Right lobe of liver (tissue), 6 donors: ENCODE data around the gene NKX2-3. TPM values are rescaled to one million over a fixed set of nuclear protein-coding genes. Genes with fewer than 3 reads are reported as not detected.

ENCODE experiments used
- ATAC-seq, 4 donors: fragments of 200-7000 bp; cut with Tn5 transposase; one replicate each; pipeline ENCODE4 v1.9.1; 2020; ENCODE audit warnings: mild to moderate bottlenecking in 4 of 4, moderate library complexity in 4 of 4
- DNase-seq, 3 donors: peaks; one replicate each; pipeline ENCODE4 v3.0.0-alpha.2; 2020
- H3K27ac ChIP-seq, 3 donors: fragments of 200-600 bp; one replicate each; pipeline ENCODE4 v1.8.0; 2022
- H3K27me3 ChIP-seq, 2 donors: fragments of 200-600 bp; one replicate each; pipeline ENCODE4 v1.8.0; 2022
- H3K36me3 ChIP-seq, 4 donors: fragments of 200-600 bp; sonication (generic) in 1 of 4; one replicate each; pipeline versions ENCODE4 v1.5.1 to v1.8.0; 2017 to 2022; ENCODE audit warnings: control low read depth in 1 of 4
- H3K4me1 ChIP-seq, 4 donors: fragments of 200-600 bp; sonication (generic) in 1 of 4; one replicate each; pipeline versions ENCODE4 v1.5.1 to v1.8.0; 2017 to 2022; ENCODE audit warnings: control low read depth in 1 of 4
- H3K4me3 ChIP-seq, 3 donors: fragments of 200-600 bp; one replicate each; pipeline ENCODE4 v1.8.0; 2022
- H3K9me3 ChIP-seq, 4 donors: fragments of 200-600 bp; sonication (generic) in 1 of 4; one replicate each; pipeline versions ENCODE4 v1.5.1 to v1.8.0; 2017 to 2022; ENCODE audit warnings: control low read depth in 1 of 4
- CTCF ChIP-seq, 4 donors: fragments of 200-600 bp in 3 of 4; fragments of 450-650 bp in 1 of 4; IDR thresholded peaks; one replicate each; pipeline versions ENCODE4 v1.5.1 to v1.8.0; 2016 to 2022; ENCODE audit warnings: antibody characterized with exemption in 4 of 4, mild to moderate bottlenecking in 2 of 4
- POLR2A ChIP-seq: fragments of 450-650 bp; IDR thresholded peaks from one replicate; pipeline ENCODE4 v1.6.1; 2017; ENCODE audit warnings: antibody characterized with exemption, mild to moderate bottlenecking
- WGBS: methylation state at CpG from one replicate; pipeline ENCODE4 v1.1.6; 2018; ENCODE audit warnings: low coverage, low lambda C conversion rate; ENCODE audit not compliant: insufficient coverage; ENCODE audit errors: missing lambda C conversion rate; 5-methylcytosine and 5-hydroxymethylcytosine counted together
- intact Hi-C, 2 donors: fragments of 100-400 bp; cut with DNase I; formaldehyde crosslinking; loops; one replicate each; pipeline versions ENCODE4 v1.11.2 to v1.14.1; 2022
- total RNA-seq, 6 experiments: library from RNA; depleted of rRNA in 2 of 6; stranded (reverse); fragments of >200 nt in 2 of 6; fragmentation: NEBNext Ultra II Directional in 3 of 6; extraction: Animal tissue kit (Norgen Biotek cat#: 25700) in 3 of 6; gene quantifications; one replicate each; pipeline versions ENCODE4 v1.1.0 to v1.2.4, GENCODE V29; 2016 to 2023
- donor health status: DM: no; HTN: yes; CAD: no.
- donor health status: DM: no; HTN: no; CAD: no.
- donor health status: DM: no; HTN: no; CAD: no.
- donor health status: DM: no; HTN: yes; CAD: no.
- donor health status: DM: no; HTN: yes; CAD: no.

Gene NKX2-3
- total RNA-seq, 6 experiments from 2014 or later = 0.18 TPM; not detected in 5

GRCh38 chr10:99497343-99498025 is 35.3 kb upstream of the NKX2-3 start:
- Histone ChIP-seq H3K4me3 (no peak overlapping the region), H3K27ac (no peak overlapping the region), H3K36me3 (no peaks in the 10 kb centered on the region), H3K4me1 (no peaks in the 10 kb centered on the region), H3K9me3 (no peaks in the 10 kb centered on the region), H3K27me3 (no peaks in the 10 kb centered on the region)
- DNase-seq = no peak
- 30% methylated on average over 3 of the region's 6 CpGs for WGBS
- no peak for ATAC-seq
- intact Hi-C loops = no loop called here
- TF ChIP-seq POLR2A (no peak), CTCF (IDR thresholded peaks at IDR 0.05) (no peak)

GRCh38 chr10:99506416-99506815 is 26.3 kb upstream of the NKX2-3 start:
- DNase-seq (no peak), ATAC-seq (no peak)
- Histone ChIP-seq H3K9me3 (no peaks in the 10 kb centered on the region), H3K27ac (no peak overlapping the region), H3K4me3 (no peak overlapping the region), H3K4me1 (no peaks in the 10 kb centered on the region), H3K27me3 (no peaks in the 10 kb centered on the region), H3K36me3 (no peaks in the 10 kb centered on the region)
- TF ChIP-seq CTCF (IDR thresholded peaks at IDR 0.05) (no peak), POLR2A (no peak)
- intact Hi-C loops = no loop called here
- WGBS = 69% methylated on average over 1 of the region's 1 CpG

- no peaks in the 10 kb centered on the region for H3K9me3 ChIP-seq
- DNase-seq (no peak), ATAC-seq (no peak)
- TF ChIP-seq POLR2A (no peak), CTCF (IDR thresholded peaks at IDR 0.05) (no peak)
- H3K27ac ChIP-seq = no peak overlapping the region
- intact Hi-C loops = no loop called here
- H3K4me1 ChIP-seq = no peaks in the 10 kb centered on the region
- H3K27me3 ChIP-seq = no peaks in the 10 kb centered on the region
- no peak overlapping the region for H3K4me3 ChIP-seq
- no peaks in the 10 kb centered on the region for H3K36me3 ChIP-seq
Measured at GRCh38 chr10:99507265-99507664, 25.5 kb upstream of the NKX2-3 start.

- H3K27ac ChIP-seq = no peak overlapping the region
- DNase-seq = no peak
- no peak for ATAC-seq
- intact Hi-C loops = no loop called here
- no peaks in the 10 kb centered on the region for H3K36me3 ChIP-seq
- no peak for TF ChIP-seq CTCF (IDR thresholded peaks at IDR 0.05)
- no peak for TF ChIP-seq POLR2A
- no peak overlapping the region for H3K4me3 ChIP-seq
- H3K4me1 ChIP-seq = no peaks in the 10 kb centered on the region
- H3K9me3 ChIP-seq = no peaks in the 10 kb centered on the region
- peaks cover 0 to 6% of the 10 kb centered on the region in 2 donors for H3K27me3 ChIP-seq
Measured at GRCh38 chr10:99513061-99513460, 19.7 kb upstream of the NKX2-3 start.

- Histone ChIP-seq H3K27me3 (peaks cover 0 to 54% of the 10 kb centered on the region in 2 donors), H3K27ac (no peak overlapping the region), H3K4me3 (no peak overlapping the region), H3K36me3 (no peaks in the 10 kb centered on the region), H3K4me1 (no peaks in the 10 kb centered on the region), H3K9me3 (no peaks in the 10 kb centered on the region)
- intact Hi-C loops = no loop called here
- ATAC-seq (no peak), DNase-seq (no peak)
- no peak for TF ChIP-seq CTCF (IDR thresholded peaks at IDR 0.05)
- TF ChIP-seq POLR2A = no peak
- WGBS = 24% methylated on average over 6 of the region's 7 CpGs
Measured at GRCh38 chr10:99519690-99520039, 13.1 kb upstream of the NKX2-3 start.
